ENCODE results near the gene CLDN19. TPM values are rescaled to one million over a fixed set of nuclear protein-coding genes. Genes with fewer than 3 reads are reported as not detected.

Gene CLDN19
- total RNA-seq, 1 donor from 2014 or later: 0.19 TPM

DNA sequence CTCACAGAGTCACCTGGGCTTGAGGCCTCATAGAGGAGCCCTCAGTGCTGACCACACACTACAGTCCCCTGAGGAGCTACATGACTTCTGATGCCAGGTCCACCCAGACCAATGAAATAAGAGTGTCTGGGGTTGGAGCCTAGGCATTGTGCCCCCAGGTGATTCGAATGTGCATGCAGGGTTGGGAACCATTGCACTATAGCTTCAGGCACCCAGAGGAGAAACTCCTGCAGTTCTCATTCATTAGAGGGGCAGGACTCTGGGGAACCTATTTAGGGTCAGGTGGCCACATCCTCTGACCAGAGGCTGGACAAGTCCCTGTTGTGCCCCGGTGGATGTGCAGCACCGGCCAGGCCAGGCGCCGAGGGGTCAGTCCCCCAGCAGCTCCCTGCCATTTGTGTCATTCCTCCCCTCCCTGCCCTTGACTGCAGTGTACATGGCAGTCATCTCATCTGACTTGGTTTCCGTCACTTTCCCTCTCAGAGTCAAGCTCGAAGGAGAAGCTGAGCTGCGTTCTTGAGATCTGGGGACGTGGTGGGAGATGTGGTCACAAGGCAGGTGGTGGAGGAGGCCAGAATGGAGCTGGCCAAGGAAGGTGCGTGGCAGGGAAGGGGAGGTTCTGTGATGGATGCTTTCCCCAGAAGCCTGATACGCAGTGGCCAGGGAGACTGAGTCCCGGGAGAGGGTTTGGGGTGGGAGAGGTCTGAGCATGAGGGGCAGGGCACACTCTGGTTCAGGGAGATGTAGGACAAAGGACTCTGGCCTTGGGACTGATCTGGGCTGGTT lies 6.4 kb downstream of the CLDN19 start:
- Mint-ChIP-seq H3K9me3 (peaks cover 3% of the 10 kb centered on the region), H3K36me3 (no peaks in the 10 kb centered on the region), H3K27me3 (ENCODE audit: insufficient read depth, low read depth) (peaks cover 3% of the 10 kb centered on the region), H3K4me1 (peaks cover 5% of the 10 kb centered on the region), H3K4me3 (no peak overlapping the region), H3K27ac (no peak overlapping the region)
- Histone ChIP-seq H4K20me1 (ENCODE audit: low read depth) (no peaks in the 10 kb centered on the region), H3K4me2 (no peak overlapping the region), H3K4me1 (no peaks in the 10 kb centered on the region), H3K79me2 (ENCODE audit: low read depth) (no peaks in the 10 kb centered on the region), H3K36me3 (no peaks in the 10 kb centered on the region), H3K27me3 (no peaks in the 10 kb centered on the region), H3K4me3 (no peak overlapping the region), H2AFZ (replicated peaks) (no peak overlapping the region), H3F3A (ENCODE audit: low read depth) (no peaks in the 10 kb centered on the region), H3K9me3 (ENCODE audit: low read depth) (no peaks in the 10 kb centered on the region), H3K27ac (no peak overlapping the region), H3K9ac (no peak overlapping the region)
- no peak for DNase-seq (ENCODE audit: low spot score)
- TF ChIP-seq, protein P1, sequence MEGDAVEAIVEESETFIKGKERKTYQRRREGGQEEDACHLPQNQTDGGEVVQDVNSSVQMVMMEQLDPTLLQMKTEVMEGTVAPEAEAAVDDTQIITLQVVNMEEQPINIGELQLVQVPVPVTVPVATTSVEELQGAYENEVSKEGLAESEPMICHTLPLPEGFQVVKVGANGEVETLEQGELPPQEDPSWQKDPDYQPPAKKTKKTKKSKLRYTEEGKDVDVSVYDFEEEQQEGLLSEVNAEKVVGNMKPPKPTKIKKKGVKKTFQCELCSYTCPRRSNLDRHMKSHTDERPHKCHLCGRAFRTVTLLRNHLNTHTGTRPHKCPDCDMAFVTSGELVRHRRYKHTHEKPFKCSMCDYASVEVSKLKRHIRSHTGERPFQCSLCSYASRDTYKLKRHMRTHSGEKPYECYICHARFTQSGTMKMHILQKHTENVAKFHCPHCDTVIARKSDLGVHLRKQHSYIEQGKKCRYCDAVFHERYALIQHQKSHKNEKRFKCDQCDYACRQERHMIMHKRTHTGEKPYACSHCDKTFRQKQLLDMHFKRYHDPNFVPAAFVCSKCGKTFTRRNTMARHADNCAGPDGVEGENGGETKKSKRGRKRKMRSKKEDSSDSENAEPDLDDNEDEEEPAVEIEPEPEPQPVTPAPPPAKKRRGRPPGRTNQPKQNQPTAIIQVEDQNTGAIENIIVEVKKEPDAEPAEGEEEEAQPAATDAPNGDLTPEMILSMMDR (IDR thresholded peaks at IDR 0.05): no peak
- TF ChIP-seq EZH2phosphoT487 (IDR thresholded peaks at IDR 0.05) (no peak), EZH2 (IDR thresholded peaks at IDR 0.05) (no peak)

DNA sequence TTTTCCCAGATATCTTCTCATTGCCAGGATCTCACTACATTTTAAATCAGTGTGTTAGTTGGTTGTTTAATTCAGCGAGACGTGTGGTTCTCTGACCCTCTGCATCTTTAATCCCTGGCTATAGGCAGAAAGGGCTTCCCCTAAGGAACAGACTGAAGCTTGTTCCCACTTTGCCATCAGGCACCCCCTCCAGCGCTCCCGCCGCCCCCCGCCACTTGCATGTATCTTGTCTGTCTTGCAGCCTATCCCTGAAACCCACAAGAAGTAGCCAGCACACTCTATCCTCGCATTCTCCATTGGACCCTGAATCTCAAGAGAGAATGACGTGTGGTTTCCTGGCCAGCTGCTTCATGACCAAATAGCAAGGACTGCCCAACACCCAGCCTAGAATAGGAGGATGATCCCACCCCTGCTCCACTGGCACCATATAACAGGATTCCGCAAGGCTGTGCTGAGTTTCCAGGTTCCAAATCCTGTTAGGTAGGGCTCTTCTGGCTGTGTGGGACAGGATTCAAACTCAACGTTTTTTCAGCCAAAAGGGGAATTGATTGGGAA lies 7.8 kb downstream of the CLDN19 start:
- Histone ChIP-seq H3K9me3 (ENCODE audit: low read depth) (no peaks in the 10 kb centered on the region), H2AFZ (replicated peaks) (no peak overlapping the region), H4K20me1 (ENCODE audit: low read depth) (no peaks in the 10 kb centered on the region), H3K4me3 (no peak overlapping the region), H3K9ac (no peak overlapping the region), H3K4me2 (no peak overlapping the region), H3F3A (ENCODE audit: low read depth) (no peaks in the 10 kb centered on the region), H3K27ac (no peak overlapping the region), H3K36me3 (no peaks in the 10 kb centered on the region), H3K4me1 (no peaks in the 10 kb centered on the region), H3K79me2 (ENCODE audit: low read depth) (no peaks in the 10 kb centered on the region), H3K27me3 (no peaks in the 10 kb centered on the region)
- H3K27me3 Mint-ChIP-seq (ENCODE audit: insufficient read depth, low read depth): peaks cover 3% of the 10 kb centered on the region
- H3K4me1 Mint-ChIP-seq: peaks cover 5% of the 10 kb centered on the region
- H3K27ac Mint-ChIP-seq: no peak overlapping the region
- no peak for TF ChIP-seq EZH2phosphoT487 (IDR thresholded peaks at IDR 0.05)
- no peak for TF ChIP-seq EZH2 (IDR thresholded peaks at IDR 0.05)
- TF ChIP-seq, protein P1 (IDR thresholded peaks at IDR 0.05): no peak
- DNase-seq (ENCODE audit: low spot score): no peak
- H3K36me3 Mint-ChIP-seq: no peaks in the 10 kb centered on the region
- H3K9me3 Mint-ChIP-seq: peaks cover 1% of the 10 kb centered on the region
- no peak overlapping the region for H3K4me3 Mint-ChIP-seq

DNA sequence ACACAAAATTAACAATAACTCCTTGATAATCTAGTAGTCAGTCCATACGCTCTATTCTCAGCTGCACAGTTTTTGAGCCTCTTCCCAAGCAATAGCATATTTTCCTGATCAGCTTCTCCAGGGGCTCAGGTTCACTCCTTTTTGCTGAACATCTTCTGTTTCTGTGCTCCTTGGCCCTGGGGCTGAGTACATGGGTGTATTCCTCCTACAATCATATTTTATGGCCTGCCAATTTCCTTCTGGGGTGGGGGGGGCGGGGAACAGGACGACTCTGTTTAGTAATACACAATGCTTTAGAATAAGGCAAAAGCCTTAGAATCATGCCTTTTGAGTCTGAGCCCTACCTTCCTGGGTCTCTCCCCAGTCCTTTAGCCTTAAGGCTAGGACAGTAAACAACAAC lies 8.5 kb downstream of the CLDN19 start:
- Histone ChIP-seq H3F3A (ENCODE audit: low read depth) (no peaks in the 10 kb centered on the region), H4K20me1 (ENCODE audit: low read depth) (no peaks in the 10 kb centered on the region), H3K36me3 (no peaks in the 10 kb centered on the region), H3K79me2 (ENCODE audit: low read depth) (no peaks in the 10 kb centered on the region), H2AFZ (replicated peaks) (no peak overlapping the region), H3K9me3 (ENCODE audit: low read depth) (no peaks in the 10 kb centered on the region), H3K9ac (no peak overlapping the region), H3K27me3 (no peaks in the 10 kb centered on the region), H3K4me3 (no peak overlapping the region), H3K4me2 (no peak overlapping the region), H3K27ac (no peak overlapping the region), H3K4me1 (no peaks in the 10 kb centered on the region)
- H3K36me3 Mint-ChIP-seq: no peaks in the 10 kb centered on the region
- peaks cover 3% of the 10 kb centered on the region for H3K27me3 Mint-ChIP-seq (ENCODE audit: insufficient read depth, low read depth)
- no peak overlapping the region for H3K27ac Mint-ChIP-seq
- no peak overlapping the region for H3K4me3 Mint-ChIP-seq
- H3K9me3 Mint-ChIP-seq: no peaks in the 10 kb centered on the region
- no peak for DNase-seq (ENCODE audit: low spot score)
- peaks cover 5% of the 10 kb centered on the region for H3K4me1 Mint-ChIP-seq
- TF ChIP-seq, protein P1 (IDR thresholded peaks at IDR 0.05): no peak
- no peak for TF ChIP-seq EZH2phosphoT487 (IDR thresholded peaks at IDR 0.05)
- no peak for TF ChIP-seq EZH2 (IDR thresholded peaks at IDR 0.05)

Measured in neural progenitor cell (in vitro differentiated cells).